ENCODE measurements around the gene CRACDL.

The CRACDL gene

DNA sequence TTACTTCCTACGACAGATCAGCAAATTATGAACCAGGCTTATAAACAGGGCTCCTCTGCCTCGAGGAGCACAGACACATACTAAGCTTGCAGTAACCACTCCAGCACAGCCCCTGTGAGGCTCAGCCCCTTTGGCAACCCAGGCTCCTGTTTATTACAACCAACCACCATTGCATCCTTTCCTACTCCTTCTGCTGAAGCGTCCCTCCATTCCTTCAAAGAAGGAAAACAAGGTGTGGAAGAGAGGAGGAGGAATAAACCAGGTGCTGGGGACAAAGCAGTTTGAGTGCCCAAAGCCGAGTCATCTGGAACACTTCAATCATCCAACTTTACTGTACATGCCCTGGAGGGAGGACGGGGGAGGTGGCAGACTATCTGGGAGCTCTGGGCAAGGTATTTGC lies 117.9 kb downstream of the CRACDL start:
- no peak for TF ChIP-seq ZFX (IDR thresholded peaks at IDR 0.05; ENCODE audit: borderline replicate concordance)
- TF ChIP-seq, protein P1, sequence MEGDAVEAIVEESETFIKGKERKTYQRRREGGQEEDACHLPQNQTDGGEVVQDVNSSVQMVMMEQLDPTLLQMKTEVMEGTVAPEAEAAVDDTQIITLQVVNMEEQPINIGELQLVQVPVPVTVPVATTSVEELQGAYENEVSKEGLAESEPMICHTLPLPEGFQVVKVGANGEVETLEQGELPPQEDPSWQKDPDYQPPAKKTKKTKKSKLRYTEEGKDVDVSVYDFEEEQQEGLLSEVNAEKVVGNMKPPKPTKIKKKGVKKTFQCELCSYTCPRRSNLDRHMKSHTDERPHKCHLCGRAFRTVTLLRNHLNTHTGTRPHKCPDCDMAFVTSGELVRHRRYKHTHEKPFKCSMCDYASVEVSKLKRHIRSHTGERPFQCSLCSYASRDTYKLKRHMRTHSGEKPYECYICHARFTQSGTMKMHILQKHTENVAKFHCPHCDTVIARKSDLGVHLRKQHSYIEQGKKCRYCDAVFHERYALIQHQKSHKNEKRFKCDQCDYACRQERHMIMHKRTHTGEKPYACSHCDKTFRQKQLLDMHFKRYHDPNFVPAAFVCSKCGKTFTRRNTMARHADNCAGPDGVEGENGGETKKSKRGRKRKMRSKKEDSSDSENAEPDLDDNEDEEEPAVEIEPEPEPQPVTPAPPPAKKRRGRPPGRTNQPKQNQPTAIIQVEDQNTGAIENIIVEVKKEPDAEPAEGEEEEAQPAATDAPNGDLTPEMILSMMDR (IDR thresholded peaks at IDR 0.05) = no peak
- no peak overlapping the region for H3K27ac ChIP-seq

DNA sequence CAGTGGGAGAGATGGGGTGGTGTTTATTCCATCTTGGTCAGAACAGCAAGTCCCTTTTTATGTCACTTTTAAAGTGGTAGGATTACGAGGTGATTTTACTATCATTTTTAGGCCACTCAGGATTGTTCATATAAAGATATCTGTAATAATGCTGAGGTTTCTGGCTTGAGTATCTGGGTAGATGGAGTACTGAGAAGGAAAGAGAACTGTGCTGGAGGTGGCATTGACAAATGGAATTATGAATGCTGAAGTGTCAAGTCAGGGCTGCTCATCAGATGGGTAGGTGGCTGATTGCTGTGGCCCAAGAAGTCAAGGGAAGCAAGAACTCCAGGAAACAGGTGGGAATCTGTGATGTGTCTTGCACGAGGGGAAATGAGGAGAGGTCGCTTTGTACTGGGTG lies 119.7 kb downstream of the CRACDL start:
- no peak for TF ChIP-seq ZFX (IDR thresholded peaks at IDR 0.05; ENCODE audit: borderline replicate concordance)
- TF ChIP-seq, protein P1 (IDR thresholded peaks at IDR 0.05) = no peak

DNA sequence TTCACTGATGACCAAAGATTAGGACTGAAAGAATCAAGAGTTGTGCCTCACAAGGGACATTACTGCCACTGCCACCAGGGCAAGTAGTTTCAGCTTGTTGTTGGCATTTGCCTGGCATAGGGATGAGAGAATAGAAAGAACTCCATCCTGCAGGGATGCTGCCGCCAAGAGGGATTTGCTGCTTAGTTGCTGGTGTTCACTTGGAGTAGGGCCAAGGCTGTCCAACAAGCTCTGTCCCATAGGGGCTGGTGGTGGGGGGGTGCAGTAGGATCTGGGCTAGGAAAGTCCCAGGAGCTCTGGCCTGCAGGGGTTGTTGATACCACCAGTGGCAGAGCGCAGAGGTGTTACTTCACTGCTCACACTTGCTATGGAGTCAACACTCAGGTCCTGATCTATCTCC lies 120.2 kb downstream of the CRACDL start:
- TF ChIP-seq, protein P1 (IDR thresholded peaks at IDR 0.05) = no peak
- no peak for TF ChIP-seq ZFX (IDR thresholded peaks at IDR 0.05; ENCODE audit: borderline replicate concordance)
- no peak overlapping the region for H3K27ac ChIP-seq

More for the DNA sequence above, 119.7 kb downstream of the CRACDL start:
- no peak overlapping the region for H3K27ac ChIP-seq

DNA sequence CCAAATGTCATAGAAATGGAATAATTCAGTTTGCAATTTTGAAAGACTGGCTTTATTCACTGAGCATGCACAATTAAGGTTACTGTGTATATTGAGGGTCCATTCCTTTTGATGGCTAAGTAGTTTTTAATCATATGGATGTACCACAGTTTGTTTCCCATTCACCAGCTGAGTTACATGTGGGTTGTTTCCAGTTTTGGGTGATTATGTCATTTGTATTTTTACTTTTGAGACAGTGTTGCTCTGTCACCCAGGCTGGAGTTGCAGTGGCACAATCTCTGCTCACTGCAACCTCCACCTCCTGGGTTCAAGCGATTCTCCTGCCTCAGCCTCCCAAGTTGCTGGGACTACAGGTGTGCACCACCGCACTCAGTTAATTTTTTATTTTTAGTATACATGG lies 124.3 kb downstream of the CRACDL start:
- no peak overlapping the region for H3K27ac ChIP-seq
- TF ChIP-seq ZFX (IDR thresholded peaks at IDR 0.05; ENCODE audit: borderline replicate concordance) = no peak

- no peak for TF ChIP-seq ZFX (IDR thresholded peaks at IDR 0.05; ENCODE audit: borderline replicate concordance)
- TF ChIP-seq, protein P1 (IDR thresholded peaks at IDR 0.05) = no peak
- no peak overlapping the region for H3K27ac ChIP-seq
Measured at GRCh38 chr2:98810588-98810928, 125.5 kb downstream of the CRACDL start.

DNA sequence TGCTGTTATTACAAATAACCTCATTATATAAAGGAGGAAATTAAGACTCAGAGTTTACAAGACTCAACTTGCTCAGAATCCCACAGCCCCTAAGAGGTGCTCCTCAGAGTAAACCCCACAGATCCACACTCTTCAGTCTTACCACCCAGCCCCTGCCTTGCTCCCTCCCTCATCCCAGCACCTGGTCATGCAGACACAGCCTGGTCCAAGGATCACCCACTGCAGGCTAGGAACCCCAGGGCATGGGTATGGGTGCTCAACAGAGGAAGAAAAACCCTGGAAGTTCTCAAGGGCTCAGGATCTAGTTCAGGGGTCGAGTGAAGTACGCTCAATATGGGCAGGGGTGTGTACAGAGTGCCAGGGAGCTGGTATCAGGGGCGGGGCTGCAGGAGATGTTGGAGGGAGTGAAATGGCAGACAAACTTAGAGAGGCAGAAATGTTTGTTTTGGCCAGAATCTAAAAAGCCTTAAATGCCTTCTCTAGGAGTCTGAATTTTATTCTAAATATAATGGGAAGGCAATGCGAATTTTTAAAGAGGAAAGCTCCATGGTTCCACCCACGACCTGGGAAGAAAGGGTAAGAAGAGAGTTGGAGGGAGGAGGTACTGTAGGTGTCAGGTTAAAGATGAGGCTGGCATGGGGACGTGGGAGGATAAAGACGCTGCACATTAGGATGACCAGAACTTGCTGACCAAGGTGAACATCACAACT lies 126.0 kb downstream of the CRACDL start:
- TF ChIP-seq, protein P1 (IDR thresholded peaks at IDR 0.05) = no peak
- no peak for TF ChIP-seq ZFX (IDR thresholded peaks at IDR 0.05; ENCODE audit: borderline replicate concordance)
- H3K27ac ChIP-seq = no peak overlapping the region

- no peak for TF ChIP-seq ZFX (IDR thresholded peaks at IDR 0.05; ENCODE audit: borderline replicate concordance)
- TF ChIP-seq, protein P1 (IDR thresholded peaks at IDR 0.05) = no peak
- H3K27ac ChIP-seq = no peak overlapping the region
Measured at GRCh38 chr2:98809116-98809515, 126.9 kb downstream of the CRACDL start.

- no peak overlapping the region for H3K27ac ChIP-seq
- TF ChIP-seq, protein P1 (IDR thresholded peaks at IDR 0.05) = no peak
- no peak for TF ChIP-seq ZFX (IDR thresholded peaks at IDR 0.05; ENCODE audit: borderline replicate concordance)
Measured at GRCh38 chr2:98808546-98808945, 127.5 kb downstream of the CRACDL start.
